HepG2 (cell line): ENCODE data around the gene C3orf70. TPM values are rescaled to one million over a fixed set of nuclear protein-coding genes. Genes with fewer than 3 reads are reported as not detected.
A peak's percentile ranks its signal among the peaks of the same experiment; 100 is the strongest.

Experiments used
- ATAC-seq: fragments of 200-7000 bp; cut with Tn5 transposase; 3 replicates; pipeline ENCODE4 v1.9.1; 2020; ENCODE audit warnings: mild to moderate bottlenecking, moderate library complexity
- BruUV-seq: library from RNA; stranded (reverse); fragments of 400-500 nt; replicated peaks from 2 replicates; lab custom pipeline; 2021; lab: Mats Ljungman, UMichigan
- CTCF ChIA-PET: fragments of 300-600 bp; formaldehyde crosslinking; extraction: SDS; loops from one replicate; lab custom pipeline; 2021; ENCODE audit warnings: low total read pairs, inconsistent platforms, low intra/inter-chr PET ratio; lab: Yijun Ruan, JAX
- POLR2A ChIA-PET: fragments of 350-600 bp; sonication (Branson Sonifier 250); formaldehyde crosslinking; loops from one replicate; lab custom pipeline; 2020; ENCODE audit warnings: antibody characterized with exemption, inconsistent platforms; lab: Yijun Ruan, JAX
- DNase-seq: peaks from one replicate; pipeline ENCODE4 v3.0.0-alpha.2; 2015; ENCODE audit warnings: low spot score
- FAIRE-seq: peaks from 3 replicates; lab custom pipeline; 2011; peaks lifted over from hg19 to GRCh38; lab: Jason Lieb, UNC
- H2AFZ ChIP-seq: one replicate; pipeline ENCODE4 v1.6.1; 2011; ENCODE audit warnings: low read length, inconsistent platforms
- H3K27ac ChIP-seq: fragments of 300-600 bp; 3 replicates; pipeline ENCODE4 v1.8.0; 2011; ENCODE audit warnings: mixed run types, mild to moderate bottlenecking, mixed read lengths, low read length, inconsistent platforms; ENCODE audit not compliant: insufficient read depth; ENCODE audit errors: extremely low read length
- H3K27me3 ChIP-seq, 2 experiments: fragments of 200-600 bp in 1 of 2; 2 replicates in 1 of 2; 3 replicates in 1 of 2; pipeline versions ENCODE4 v1.6.0 to v1.8.0; 2011; ENCODE audit warnings: low read length in 2 of 2, mild to moderate bottlenecking in 2 of 2, moderate library complexity in 2 of 2, inconsistent platforms in 1 of 2; ENCODE audit not compliant: insufficient read depth in 2 of 2, control insufficient read depth in 1 of 2
- H3K36me3 ChIP-seq, 2 experiments: fragments of 200-600 bp in 1 of 2; replicated peaks in 1 of 2; 2 replicates in 1 of 2; 3 replicates in 1 of 2; pipeline versions ENCODE4 v1.5.1 to v1.8.0; 2011; ENCODE audit warnings: low read length in 2 of 2, inconsistent platforms in 1 of 2; ENCODE audit not compliant: insufficient read depth in 2 of 2, control insufficient read depth in 1 of 2
- H3K4me1 ChIP-seq: 2 replicates; pipeline ENCODE4 v1.5.1; 2012; ENCODE audit warnings: low read length, inconsistent platforms; ENCODE audit not compliant: insufficient read depth
- H3K4me2 ChIP-seq: 2 replicates; pipeline ENCODE4 v1.6.0; 2011; ENCODE audit warnings: low read depth, low read length, inconsistent platforms
- H3K4me3 ChIP-seq, 3 experiments: fragments of 200-600 bp in 1 of 3; sonication (generic), shearing (Covaris generic) in 1 of 3; replicated peaks in 1 of 3; 2 replicates each; pipeline ENCODE4 v1.5.1; 2011 to 2016; ENCODE audit warnings: low read length in 3 of 3, inconsistent platforms in 2 of 3, low read depth in 2 of 3, mild to moderate bottlenecking in 2 of 3, control low read depth in 1 of 3, mixed read lengths in 1 of 3; ENCODE audit not compliant: insufficient read depth in 1 of 3
- H3K79me2 ChIP-seq: one replicate; pipeline ENCODE4 v1.6.1; 2011; ENCODE audit warnings: low read length, inconsistent platforms; ENCODE audit not compliant: insufficient read depth
- H3K9ac ChIP-seq: 2 replicates; pipeline ENCODE4 v1.6.0; 2011; ENCODE audit warnings: mild to moderate bottlenecking, low read depth, low read length, inconsistent platforms; ENCODE audit not compliant: insufficient read depth
- H3K9me3 ChIP-seq: 2 replicates; pipeline ENCODE4 v1.5.1; 2012; ENCODE audit warnings: mild to moderate bottlenecking, low read length
- H4K20me1 ChIP-seq: 2 replicates; pipeline ENCODE4 v1.6.0; 2011; ENCODE audit warnings: inconsistent platforms, mild to moderate bottlenecking, low read length, moderate library complexity; ENCODE audit not compliant: insufficient read depth
- ATF7-NPFF ChIP-seq: sonication (generic); formaldehyde crosslinking; IDR thresholded peaks from 2 replicates; pipeline ENCODE4 v1.8.1; 2023; ENCODE audit warnings: mild to moderate bottlenecking, low read depth, missing genetic modification reagents, moderate library complexity
- KMT2B ChIP-seq: IDR thresholded peaks from 2 replicates; pipeline ENCODE4 v1.6.1; 2016; ENCODE audit warnings: missing genetic modification reagents, missing compliant biosample characterization
- SCMH1 ChIP-seq: sonication (generic); formaldehyde crosslinking; IDR thresholded peaks from 2 replicates; pipeline ENCODE4 v1.9.0; 2021; ENCODE audit warnings: missing genetic modification reagents, mild to moderate bottlenecking, borderline replicate concordance
- SOX13 ChIP-seq, 3 experiments: fragments of 450-650 bp in 1 of 3; sonication (generic) in 1 of 3; formaldehyde crosslinking in 1 of 3; IDR thresholded peaks in 2 of 3; conservative IDR thresholded peaks in 1 of 3; 2 replicates each; pipeline versions ENCODE4 v1.5.0 to v1.6.1; 2016 to 2020; ENCODE audit warnings: antibody characterized with exemption in 1 of 3, mild to moderate bottlenecking in 1 of 3, missing compliant biosample characterization in 1 of 3, missing genetic modification reagents in 1 of 3, moderate library complexity in 1 of 3
- ZNF512B ChIP-seq: sonication (generic); formaldehyde crosslinking; IDR thresholded peaks from 2 replicates; pipeline ENCODE4 v1.5.1; 2020; ENCODE audit warnings: missing genetic modification reagents, mild to moderate bottlenecking, borderline replicate concordance
- ZNF652 ChIP-seq: IDR thresholded peaks from 2 replicates; pipeline ENCODE4 v1.6.1; 2016; ENCODE audit warnings: low read depth, borderline replicate concordance
- ZNF790 ChIP-seq: sonication (generic); formaldehyde crosslinking; IDR thresholded peaks from 2 replicates; pipeline ENCODE4 v1.8.0; 2022; ENCODE audit warnings: missing genetic modification reagents, mild to moderate bottlenecking, borderline replicate concordance
- WGBS: methylation state at CpG from one replicate; pipeline ENCODE4 v1.1.6; 2017; ENCODE audit warnings: low lambda C conversion rate; 5-methylcytosine and 5-hydroxymethylcytosine counted together
- in situ Hi-C: cut with HindIII; loops from 2 replicates; pipeline ENCODE4 v1.10.0; 2017; ENCODE audit warnings: low pct_unique_long_range_greater_than_20kb; ENCODE audit not compliant: extremely low pct_ligation_motif_present
- intact Hi-C: fragments of 100-400 bp; cut with micrococcal nuclease; formaldehyde crosslinking; loops from one replicate; pipeline ENCODE4 v1.10.0; 2022; ENCODE audit not compliant: unreplicated experiment
- polyA plus RNA-seq, 8 experiments: library from polyadenylated mRNA; depleted of rRNA in 3 of 8; stranded (reverse) in 7 of 8; unstranded in 1 of 8; fragments of >200 nt; fragmentation: Illumina TruSeq in 4 of 8; extraction: Trizol in 4 of 8; gene quantifications; 2 replicates each; pipeline versions ENCODE4 v1.2.1 to v1.2.3, GENCODE V29; 2011 to 2016; ENCODE audit warnings: low read depth in 4 of 8, missing spikeins in 1 of 8, mixed read lengths in 1 of 8; ENCODE audit not compliant: insufficient read depth in 1 of 8
- total RNA-seq, 5 experiments: library from RNA; depleted of rRNA; stranded (reverse); fragments of >200 nt; fragmentation: Illumina TruSeq; extraction: Trizol; gene quantifications; 2 replicates each; pipeline ENCODE4 v1.2.3, GENCODE V29; 2016; ENCODE audit warnings: low read depth in 1 of 5

Gene C3orf70
- total and polyA plus RNA-seq, 2 of the 13 experiments (the other 11 are each of a cell fraction or from before 2014, with no cell fraction given) = 0.79 to 2.4 TPM

- H3K9me3 ChIP-seq = no peaks in the 10 kb centered on the region
- ChIA-PET CTCF (no interaction called here), POLR2A (no interaction called here)
- in situ Hi-C loops = no loop called here
- peaks cover 1 to 3% of the 10 kb centered on the region in 2 experiments; a peak in 2 of 5 replicates for H3K27me3 ChIP-seq
- H3K36me3 ChIP-seq = no peaks in the 10 kb centered on the region; a peak in 1 of 5 replicates
- no peak for FAIRE-seq
- no TSS peak for BruUV-seq
- H2AFZ ChIP-seq = no peak overlapping the region
- no peak overlapping the region for H3K4me2 ChIP-seq
- H3K27ac ChIP-seq = no peak overlapping the region
- H4K20me1 ChIP-seq = no peaks in the 10 kb centered on the region
- no peak for ATAC-seq
- H3K9ac ChIP-seq = no peak overlapping the region
- intact Hi-C loops = no loop called here
- no peak for DNase-seq
- no peaks in the 10 kb centered on the region for H3K4me1 ChIP-seq
- no peak overlapping the region for H3K4me3 ChIP-seq
- no peaks in the 10 kb centered on the region for H3K79me2 ChIP-seq
- WGBS = 46% methylated on average over 1 of the region's 1 CpG
- TF ChIP-seq SCMH1 (CRISPR knock-in tag) (no peak), SOX13 (IDR thresholded peaks at IDR 0.05) (no peak), SOX13 (CRISPR knock-in tag; conservative IDR thresholded peaks at IDR 0.05 in 1 of 2, IDR thresholded peaks at IDR 0.05 in 1 of 2) (no peak), ZNF512B (no peak)
- TF ChIP-seq, all 625 proteins: peak for 0
These were observed 71.3 kb downstream of the C3orf70 start for GRCh38 chr3:185081521-185081920.

GRCh38 chr3:185079625-185080024 is 73.2 kb downstream of the C3orf70 start:
- 30% methylated on average over 1 of the region's 1 CpG for WGBS
- Histone ChIP-seq H3K27ac (no peak overlapping the region), H3K36me3 (no peaks in the 10 kb centered on the region; a peak in 1 of 5 replicates), H3K9ac (no peak overlapping the region), H3K9me3 (no peaks in the 10 kb centered on the region), H3K79me2 (no peaks in the 10 kb centered on the region), H3K4me1 (no peaks in the 10 kb centered on the region), H4K20me1 (no peaks in the 10 kb centered on the region), H2AFZ (no peak overlapping the region), H3K4me2 (no peak overlapping the region), H3K4me3 (no peak overlapping the region), H3K27me3 (peaks cover 1 to 3% of the 10 kb centered on the region in 2 experiments; a peak in 2 of 5 replicates)
- FAIRE-seq = no peak
- POLR2A ChIA-PET = no interaction called here
- CTCF ChIA-PET = no interaction called here
- ATAC-seq = no peak
- no TSS peak for BruUV-seq
- intact Hi-C loops = no loop called here
- no peak for DNase-seq
- in situ Hi-C loops = no loop called here
- TF ChIP-seq ATF7-NPFF (CRISPR knock-in tag) (no peak), ZNF652 (CRISPR knock-in tag) (0 out of 2 replicates have a peak, but pooled peaks have one; percentile 29), KMT2B (no peak), ZNF790 (no peak)
